NCI-H2029 treated with DMSO at 0.1 percent for 48 hours (cell line): Measurements from ENCODE around the gene DELE1.

Source experiments
- DNase-seq: peaks from one replicate; lab custom pipeline; 2025; lab: John Stamatoyannopoulos, UW

DELE1 gene

GRCh38 chr5:141958113-141958512 is 34.4 kb downstream of the DELE1 start, which contains the start of gene PCDH12:
TSS of gene PCDH12 (minus strand) at chr5:141958202. CDS start at chr5:141957851, 351 bp downstream.
- no peak for DNase-seq

DNA sequence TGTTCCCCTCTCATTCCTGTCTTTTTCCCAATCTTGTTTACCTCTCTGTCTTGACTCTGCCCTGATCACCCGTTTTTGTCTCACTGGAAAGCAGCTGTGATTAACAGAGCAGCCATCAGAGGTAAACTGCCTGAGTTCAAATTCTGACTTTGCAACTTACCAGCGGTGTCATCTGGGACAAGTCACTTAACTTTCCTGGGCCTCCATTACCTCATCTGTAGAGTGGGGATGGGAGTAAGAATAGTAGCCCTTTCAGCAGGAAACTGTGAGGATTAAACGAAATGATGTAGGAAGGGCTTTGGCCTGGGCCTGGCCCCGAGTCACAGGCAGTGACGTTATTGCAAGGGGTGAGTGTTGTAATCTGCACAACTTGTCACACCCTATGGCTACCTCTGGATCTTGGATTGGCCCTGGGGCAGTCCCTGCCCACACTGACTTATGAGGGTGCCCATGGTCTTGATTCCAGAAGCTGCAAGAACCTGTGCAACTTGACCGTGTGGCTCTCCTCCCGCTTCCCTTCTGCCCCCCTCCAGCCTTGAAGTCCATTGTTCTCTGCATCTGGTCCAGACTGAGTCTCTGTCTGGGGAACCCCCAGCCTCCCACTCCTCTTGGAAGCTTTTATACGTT is 35.0 kb downstream of the DELE1 start:
- DNase-seq: no peak

GRCh38 chr5:141960018-141960417 is 36.3 kb downstream of the DELE1 start:
- no peak for DNase-seq

GRCh38 chr5:141960449-141961323 is 37.0 kb downstream of the DELE1 start:
- peak; percentile 78 for DNase-seq

DNA sequence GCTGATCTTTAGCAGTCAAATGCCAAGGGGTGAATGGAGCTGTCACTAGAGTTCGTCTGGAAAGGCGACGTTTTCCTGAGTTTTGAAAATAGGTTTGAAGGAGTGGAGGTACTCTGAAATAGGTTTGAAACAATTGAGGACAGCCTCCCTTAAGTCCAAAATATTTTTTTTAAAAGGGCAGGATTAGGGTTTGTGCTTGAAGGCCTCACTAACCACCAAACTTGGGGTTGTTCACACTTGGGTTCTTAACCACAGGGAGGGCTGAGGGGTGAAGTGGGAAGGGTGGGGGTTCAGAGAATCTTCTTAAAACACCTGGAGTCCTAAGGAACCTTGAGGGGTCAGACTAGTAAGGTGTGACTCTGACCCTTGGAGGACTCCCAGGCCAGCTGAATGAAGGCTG is 37.8 kb downstream of the DELE1 start:
- DNase-seq: no peak

GRCh38 chr5:141963701-141964100 is 40.0 kb downstream of the DELE1 start:
- DNase-seq: no peak

DNA sequence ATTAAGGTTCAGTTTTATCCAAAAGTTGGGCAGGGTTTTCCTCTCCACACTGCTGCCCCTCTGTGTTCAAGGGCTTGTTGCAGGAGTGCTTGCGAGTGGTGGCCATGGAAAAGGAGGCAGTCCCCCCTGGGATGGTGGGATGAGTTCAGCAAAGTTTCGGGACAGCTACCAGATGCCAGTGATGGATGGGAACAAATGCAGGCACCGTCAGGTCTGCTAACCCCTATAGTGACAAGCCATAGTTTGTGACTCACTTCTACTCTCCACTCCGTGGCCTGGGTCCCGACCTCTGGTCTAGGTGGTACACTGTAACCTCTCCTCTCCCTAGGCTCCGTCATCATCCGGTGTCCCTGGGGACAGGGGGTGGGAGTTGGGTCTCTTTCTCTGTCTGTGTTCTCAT is 41.4 kb downstream of the DELE1 start:
- no peak for DNase-seq

GRCh38 chr5:141966275-141966962 is 42.7 kb downstream of the DELE1 start:
- DNase-seq: no peak

GRCh38 chr5:141966963-141967333 is 43.3 kb downstream of the DELE1 start:
- DNase-seq: no peak

GRCh38 chr5:141968914-141969608 is 45.4 kb downstream of the DELE1 start, which contains the start of gene RNF14:
TSS of gene RNF14 (plus strand) at chr5:141969105. CDS start at chr5:141973589, 4,484 bp downstream.
- DNase-seq: peak; percentile 80

DNA sequence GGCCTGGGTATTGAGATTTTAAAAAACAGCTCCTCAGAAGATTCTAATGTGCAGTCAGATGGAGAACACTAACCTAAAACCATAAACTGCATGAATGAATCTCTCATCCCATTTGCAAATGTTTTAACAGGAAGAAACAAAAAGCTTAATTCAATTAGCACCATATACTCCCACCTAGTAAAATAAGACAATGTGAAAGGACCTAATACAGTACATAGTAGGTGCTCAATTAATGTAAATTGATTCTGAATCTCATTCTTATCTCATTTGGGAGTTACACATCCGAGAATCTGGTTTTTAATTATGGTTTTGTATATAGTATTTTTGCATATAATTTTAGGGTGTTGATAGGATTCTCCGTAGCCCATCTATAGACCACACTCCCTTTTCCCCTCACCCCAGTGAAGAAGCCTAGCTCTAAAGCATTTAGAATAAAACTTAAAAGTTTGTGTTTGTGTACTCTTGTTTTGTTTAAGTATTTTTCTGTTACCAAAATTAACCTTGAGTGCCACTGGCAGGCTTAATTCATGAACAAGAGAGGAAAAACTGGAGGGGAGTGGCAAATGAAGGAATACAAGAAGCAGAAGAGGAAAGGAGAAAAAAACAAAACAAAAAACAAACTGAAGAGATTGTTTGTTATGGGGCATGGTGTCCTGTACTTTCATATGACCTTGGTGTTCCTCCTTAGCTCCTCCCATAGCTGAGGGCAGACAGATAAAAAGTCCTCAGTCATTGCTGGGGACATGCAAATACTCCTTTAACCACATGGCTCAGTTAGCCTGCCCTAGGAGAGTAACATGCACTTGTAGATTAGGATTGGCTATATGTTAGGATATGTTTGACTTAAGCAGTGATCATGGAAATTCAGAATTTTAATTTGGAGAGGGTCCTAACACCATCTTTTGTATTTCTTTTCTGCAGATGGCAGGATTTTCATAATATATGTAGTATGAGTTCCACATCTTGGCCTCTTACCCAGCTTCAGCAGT is 46.4 kb downstream of the DELE1 start:
- no peak for DNase-seq

DNA sequence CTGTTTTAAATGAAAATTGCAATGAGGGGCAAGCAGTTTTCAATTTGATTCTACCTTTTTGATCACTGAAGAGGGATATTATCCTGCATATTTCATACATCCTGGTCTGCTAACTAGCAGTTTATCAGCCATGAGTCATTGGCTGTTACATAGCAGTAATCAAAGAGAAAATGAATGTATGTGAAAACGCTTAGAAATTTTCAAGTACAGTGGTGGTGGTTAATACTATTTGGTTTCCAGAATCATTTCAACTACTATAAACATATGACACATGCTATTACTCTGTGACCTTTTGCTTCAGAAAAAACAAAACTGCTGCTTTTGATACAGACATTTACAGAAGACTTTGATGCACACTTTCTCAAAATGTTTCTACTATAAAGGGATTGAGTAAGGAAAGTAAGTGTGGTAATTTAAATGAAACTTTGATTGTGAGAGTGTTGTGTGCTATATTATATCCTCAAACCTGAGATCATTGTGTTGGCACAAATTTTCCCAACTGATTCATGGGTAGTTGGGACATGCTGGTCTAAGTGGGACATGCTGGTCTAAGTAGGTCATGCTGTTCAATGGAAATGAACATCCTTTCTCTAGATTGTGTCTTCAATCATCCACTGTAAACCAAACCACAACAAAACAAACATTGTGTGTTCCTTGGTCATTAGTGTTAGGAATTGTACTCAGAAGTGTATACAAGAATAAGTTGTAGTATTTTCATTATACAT is 50.4 kb downstream of the DELE1 start:
- DNase-seq: no peak

- DNase-seq: no peak
Measured at GRCh38 chr5:141976176-141976575, 52.5 kb downstream of the DELE1 start.

DNA sequence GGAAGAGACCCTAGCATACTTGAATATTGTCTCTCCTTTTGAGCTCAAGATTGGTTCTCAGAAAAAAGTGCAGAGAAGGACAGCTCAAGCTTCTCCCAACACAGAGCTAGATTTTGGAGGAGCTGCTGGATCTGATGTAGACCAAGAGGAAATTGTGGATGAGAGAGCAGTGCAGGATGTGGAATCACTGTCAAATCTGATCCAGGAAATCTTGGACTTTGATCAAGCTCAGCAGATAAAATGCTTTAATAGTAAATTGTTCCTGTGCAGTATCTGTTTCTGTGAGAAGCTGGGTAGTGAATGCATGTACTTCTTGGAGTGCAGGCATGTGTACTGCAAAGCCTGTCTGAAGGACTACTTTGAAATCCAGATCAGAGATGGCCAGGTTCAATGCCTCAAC is 54.7 kb downstream of the DELE1 start:
- DNase-seq: no peak

- no peak for DNase-seq
Measured at GRCh38 chr5:141982626-141983025, 59.0 kb downstream of the DELE1 start.

DNA sequence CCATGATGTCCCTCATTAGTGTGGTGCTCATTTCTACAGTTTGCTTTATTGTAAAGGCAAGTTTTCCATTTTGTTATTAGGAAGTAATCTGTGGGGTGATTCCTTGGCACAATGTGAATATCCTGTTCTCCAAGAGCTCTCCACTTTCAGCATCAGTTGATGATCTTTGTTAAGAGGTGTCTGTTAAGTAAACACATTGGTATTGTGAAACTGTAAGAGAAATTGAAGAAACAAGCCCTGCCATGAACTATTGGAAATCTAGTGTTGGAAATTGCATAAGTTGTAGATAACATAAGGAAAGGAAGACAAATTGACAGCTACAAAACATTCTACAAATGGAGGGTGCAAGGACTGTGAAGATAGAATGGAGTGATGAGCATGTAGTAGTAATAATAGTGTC is 62.4 kb downstream of the DELE1 start:
- no peak for DNase-seq

DNA sequence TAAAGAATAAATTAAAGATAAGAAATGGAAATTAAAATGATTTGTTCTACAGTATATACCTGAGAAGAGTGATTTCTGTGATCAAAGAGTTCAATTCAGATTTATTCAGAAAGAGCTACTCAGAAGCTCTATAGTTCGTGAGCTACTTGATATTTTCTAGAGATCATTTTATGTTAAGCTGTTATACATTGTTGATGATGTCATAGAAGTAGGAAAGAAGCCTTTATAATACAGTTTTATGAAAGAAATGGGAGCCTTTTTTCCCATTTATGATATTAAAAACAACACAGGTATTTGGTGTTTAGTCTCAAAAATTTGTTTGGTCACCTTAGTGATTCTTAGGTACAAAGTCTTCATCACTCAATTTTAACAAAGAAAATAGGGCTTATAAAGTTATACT is 66.0 kb downstream of the DELE1 start:
- no peak for DNase-seq
